Endothelial cell of umbilical vein (primary cell): ENCODE results near the gene DMBX1. TPM values are rescaled to one million over a fixed set of nuclear protein-coding genes. Genes with fewer than 3 reads are reported as not detected.

ENCODE experiments used
- BruUV-seq: library from RNA; stranded (reverse); fragments of 400-500 nt; replicated peaks from 2 replicates; lab custom pipeline; 2021; lab: Mats Ljungman, UMichigan
- CTCF ChIA-PET: fragments of 300-600, 350-600 bp; sonication (Branson Sonifier 250); formaldehyde crosslinking; loops from one replicate; lab custom pipeline; 2021; ENCODE audit warnings: antibody characterized with exemption, inconsistent platforms; lab: Charles Lee
- POLR2A ChIA-PET: fragments of 300-600, 350-600 bp; sonication (Branson Sonifier 250); formaldehyde crosslinking; loops from one replicate; lab custom pipeline; 2021; ENCODE audit warnings: antibody characterized with exemption, inconsistent platforms; lab: Charles Lee
- DNase-seq: peaks from one replicate; pipeline ENCODE4 v3.0.0-alpha.2; 2011; ENCODE audit warnings: low read depth, low spot score
- FAIRE-seq: peaks from 2 replicates; lab custom pipeline; 2011; peaks lifted over from hg19 to GRCh38; lab: Jason Lieb, UNC
- H2AFZ ChIP-seq: 2 replicates; pipeline ENCODE4 v1.6.0; 2012; ENCODE audit warnings: low read depth, low read length, control low read depth, inconsistent platforms
- H3K27ac ChIP-seq: 2 replicates; pipeline ENCODE4 v1.5.1; 2011; ENCODE audit warnings: low read depth, mild to moderate bottlenecking, control low read depth, low read length, moderate library complexity; ENCODE audit not compliant: insufficient read depth
- H3K27me3 ChIP-seq, 2 experiments: 2 replicates each; pipeline versions ENCODE4 v1.6.0 to v1.6.1; 2011; ENCODE audit warnings: low read length in 2 of 2, mixed read lengths in 1 of 2; ENCODE audit not compliant: control insufficient read depth in 2 of 2, insufficient read depth in 2 of 2
- H3K36me3 ChIP-seq, 2 experiments: 2 replicates in 1 of 2; 3 replicates in 1 of 2; pipeline ENCODE4 v1.5.1; 2011; ENCODE audit warnings: low read length in 2 of 2, mild to moderate bottlenecking in 1 of 2, moderate library complexity in 1 of 2; ENCODE audit not compliant: control insufficient read depth in 2 of 2, insufficient read depth in 2 of 2; ENCODE audit errors: extremely low read depth in 1 of 2
- H3K4me1 ChIP-seq: 3 replicates; pipeline ENCODE4 v1.5.1; 2011; ENCODE audit warnings: mild to moderate bottlenecking, low read length; ENCODE audit not compliant: control insufficient read depth, insufficient read depth; ENCODE audit errors: extremely low read depth
- H3K4me2 ChIP-seq: 2 replicates; pipeline ENCODE4 v1.6.1; 2011; ENCODE audit warnings: low read length, control low read depth, mixed read lengths; ENCODE audit not compliant: insufficient read depth
- H3K4me3 ChIP-seq, 3 experiments: fragments of 200-600 bp in 1 of 3; sonication (generic), shearing (Covaris generic) in 1 of 3; replicated peaks in 1 of 3; 2 replicates each; pipeline ENCODE4 v1.5.1; 2011 to 2016; ENCODE audit warnings: control low read depth in 3 of 3, low read length in 3 of 3, mild to moderate bottlenecking in 2 of 3, inconsistent platforms in 1 of 3, low read depth in 1 of 3, moderate library complexity in 1 of 3; ENCODE audit not compliant: insufficient read depth in 1 of 3
- H3K79me2 ChIP-seq: 2 replicates; pipeline ENCODE4 v1.6.0; 2012; ENCODE audit warnings: low read length, inconsistent platforms; ENCODE audit not compliant: control insufficient read depth, insufficient read depth
- H3K9ac ChIP-seq: replicated peaks from 2 replicates; pipeline ENCODE3; 2011; ENCODE audit warnings: low read length, control low read depth; ENCODE audit not compliant: insufficient read depth; ENCODE audit errors: extremely low read depth
- H3K9me1 ChIP-seq: replicated peaks from 3 replicates; pipeline ENCODE4 v1.6.0; 2011; ENCODE audit warnings: mild to moderate bottlenecking, low read length; ENCODE audit not compliant: control insufficient read depth, insufficient read depth; ENCODE audit errors: extremely low read depth
- H3K9me3 ChIP-seq: replicated peaks from 2 replicates; pipeline ENCODE4 v1.5.1; 2012; ENCODE audit warnings: low read length, inconsistent platforms; ENCODE audit not compliant: control insufficient read depth, insufficient read depth
- H4K20me1 ChIP-seq: replicated peaks from 2 replicates; pipeline ENCODE3; 2011; ENCODE audit warnings: mild to moderate bottlenecking, low read length; ENCODE audit not compliant: control insufficient read depth, insufficient read depth; ENCODE audit errors: extremely low read depth
- CTCF ChIP-seq, 2 donors: IDR thresholded peaks; 1 replicate in 1 of 2; 2 replicates in 1 of 2; pipeline ENCODE4 v1.5.1; 2011; ENCODE audit warnings: low read length in 2 of 2, mild to moderate bottlenecking in 2 of 2, moderate library complexity in 2 of 2, control low read depth in 1 of 2, inconsistent platforms in 1 of 2, low read depth in 1 of 2; ENCODE audit not compliant: insufficient read depth in 1 of 2; ENCODE audit errors: extremely low read depth in 1 of 2
- EZH2 ChIP-seq: IDR thresholded peaks from 2 replicates; pipeline ENCODE4 v1.6.1; 2012; ENCODE audit warnings: borderline replicate concordance, low read depth, mild to moderate bottlenecking, moderate library complexity, low read length, inconsistent platforms; ENCODE audit not compliant: severe bottlenecking
- FOS ChIP-seq: IDR thresholded peaks from 2 replicates; pipeline ENCODE4 v1.6.1; 2011; ENCODE audit warnings: mild to moderate bottlenecking, low read length, moderate library complexity, borderline replicate concordance; ENCODE audit not compliant: insufficient read depth
- MAX ChIP-seq: IDR thresholded peaks from 2 replicates; pipeline ENCODE4 v1.6.1; 2011; ENCODE audit not compliant: insufficient read depth, insufficient read length
- dilution Hi-C: fragments of 300-500 bp; cut with MboI; formaldehyde crosslinking; loops from one replicate; pipeline ENCODE4 v1.15.0; 2019; ENCODE audit warnings: low sequenced_read_pairs; ENCODE audit not compliant: extremely low pct_ligation_motif_present
- intact Hi-C: fragments of 100-400 bp; cut with micrococcal nuclease; formaldehyde crosslinking; loops from one replicate; pipeline ENCODE4 v1.10.0; 2022
- polyA plus RNA-seq, 4 experiments: library from polyadenylated mRNA; depleted of rRNA in 3 of 4; stranded (reverse) in 3 of 4; unstranded in 1 of 4; fragments of >200 nt; gene quantifications; 2 replicates each; pipeline versions ENCODE4 v1.2.1 to v1.2.3, GENCODE V29; 2011 to 2012; ENCODE audit warnings: missing spikeins in 1 of 4
- total RNA-seq: library from RNA; stranded (reverse); gene quantifications from 2 replicates; pipeline ENCODE4 v1.2.3, GENCODE V29; 2021

DMBX1 gene
- total and polyA plus RNA-seq, 2 donors (not counting 3 experiments of a cell fraction or from before 2014, with no cell fraction given) = not detected

DNA sequence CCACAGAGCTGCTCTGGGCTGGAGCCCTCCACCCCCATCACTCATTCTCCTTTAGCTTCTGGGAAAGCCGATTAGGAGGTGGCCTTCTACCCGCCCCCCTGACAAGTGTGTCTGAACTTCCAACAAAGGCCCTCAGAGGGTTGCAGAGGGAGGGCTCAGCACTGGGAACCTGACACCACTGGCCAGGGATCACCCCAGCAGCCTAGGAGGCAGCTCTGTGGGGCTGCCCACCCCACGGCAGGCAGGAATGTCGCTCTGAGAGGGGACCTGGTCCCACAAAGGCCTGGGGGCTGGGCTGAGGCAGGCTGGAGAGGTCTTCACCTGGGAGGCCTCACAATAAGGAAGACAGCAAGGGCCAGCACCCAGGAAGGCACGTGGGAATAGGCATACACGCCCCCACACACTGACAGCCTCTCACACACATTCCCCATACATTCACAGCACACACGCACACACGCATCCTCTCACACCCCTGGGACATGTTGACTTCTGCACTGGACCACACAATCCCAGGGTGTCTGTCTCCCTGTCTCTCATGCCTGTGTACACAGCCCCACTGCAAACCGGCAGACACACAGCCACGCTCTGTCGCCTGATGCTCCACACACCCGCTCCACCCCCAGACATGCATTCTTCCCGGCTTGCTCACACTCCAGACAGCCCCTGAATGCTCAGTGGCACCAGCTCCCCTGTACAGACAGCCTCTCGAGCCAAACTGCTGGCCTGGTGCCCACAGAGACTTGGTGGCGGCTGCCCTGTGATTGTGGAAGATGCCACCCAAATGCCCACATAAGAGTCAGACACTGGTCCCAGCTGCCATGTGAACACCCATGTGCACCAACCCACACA, 30.7 kb downstream of the DMBX1 start:
- Histone ChIP-seq H3K9me1 (no peaks in the 10 kb centered on the region), H3K36me3 (no peaks in the 10 kb centered on the region), H3K4me1 (no peaks in the 10 kb centered on the region), H3K4me2 (no peak overlapping the region), H3K4me3 (no peak overlapping the region), H3K27ac (no peak overlapping the region), H4K20me1 (no peaks in the 10 kb centered on the region), H3K27me3 (peaks cover 35 to 43% of the 10 kb centered on the region in 2 experiments), H3K9ac (no peak overlapping the region), H3K79me2 (no peaks in the 10 kb centered on the region), H2AFZ (no peak overlapping the region), H3K9me3 (no peaks in the 10 kb centered on the region)
- dilution Hi-C loops = no loop called here
- no TSS peak for BruUV-seq
- ChIA-PET POLR2A (no interaction called here), CTCF (no interaction called here)
- FAIRE-seq = no peak
- no peak for TF ChIP-seq FOS
- TF ChIP-seq MAX = no peak
- TF ChIP-seq CTCF (IDR thresholded peaks at IDR 0.05; ENCODE audit: extremely low read depth in 1 of 2, insufficient read depth in 1 of 2, low read depth in 1 of 2, low read length in 2 of 2) = no peak
- TF ChIP-seq EZH2 = no peak
- intact Hi-C loops = no loop called here
- DNase-seq = no peak
